ENCODE measurements around the gene IREB2.

DNA sequence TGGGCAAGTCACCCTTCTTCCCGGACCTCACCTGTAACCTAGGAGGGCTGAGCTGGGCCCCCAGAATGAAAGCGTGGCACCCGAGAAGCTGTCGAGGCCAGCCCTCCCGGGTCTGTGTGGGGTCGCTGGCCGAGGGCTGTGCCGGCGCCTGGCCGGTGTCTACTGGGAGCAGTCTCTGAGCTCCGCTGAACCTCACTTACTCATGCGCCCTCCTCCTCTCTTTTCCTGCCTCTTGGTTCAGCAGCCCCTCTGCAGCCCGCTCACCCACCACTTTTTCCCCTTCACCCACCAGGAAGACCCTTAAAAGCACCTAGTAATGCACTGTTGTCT lies 69.8 kb downstream of the IREB2 start:
- TF ChIP-seq EP300 (IDR thresholded peaks at IDR 0.05) (no peak), POLR2AphosphoS5 (IDR thresholded peaks at IDR 0.05) (no peak)

Measured in suprapubic skin (tissue), 4 donors.